Keratinocyte (primary cell): Measurements from ENCODE around the gene ELOF1. TPM values are rescaled to one million over a fixed set of nuclear protein-coding genes. Genes with fewer than 3 reads are reported as not detected.
"Not testable (repeated sequence)": the region's sequence is repeated elsewhere in the genome, so short reads cannot be mapped to it uniquely, and the experiment has no call there.

Experiments
- DNase-seq: peaks from one replicate; pipeline ENCODE4 v3.0.0-alpha.2; 2011; ENCODE audit warnings: low read depth, missing footprints, low spot score
- FAIRE-seq: peaks from 2 replicates; lab custom pipeline; 2011; peaks lifted over from hg19 to GRCh38; lab: Jason Lieb, UNC
- H2AFZ ChIP-seq: 2 replicates; pipeline ENCODE4 v1.6.0; 2012; ENCODE audit warnings: low read length, control low read depth, inconsistent platforms; ENCODE audit not compliant: control insufficient read depth
- H3K27ac ChIP-seq: 2 replicates; pipeline ENCODE4 v1.5.1; 2011; ENCODE audit warnings: low read length; ENCODE audit not compliant: control insufficient read depth, insufficient read depth
- H3K27me3 ChIP-seq: 3 replicates; pipeline ENCODE4 v1.6.0; 2011; ENCODE audit warnings: low read length; ENCODE audit not compliant: control insufficient read depth, insufficient read depth; ENCODE audit errors: extremely low read depth
- H3K36me3 ChIP-seq, 2 experiments: 2 replicates in 1 of 2; 3 replicates in 1 of 2; pipeline ENCODE4 v1.5.1; 2011; ENCODE audit warnings: low read length in 2 of 2, mild to moderate bottlenecking in 1 of 2; ENCODE audit not compliant: control insufficient read depth in 2 of 2, insufficient read depth in 2 of 2; ENCODE audit errors: extremely low read depth in 1 of 2
- H3K4me1 ChIP-seq: 3 replicates; pipeline ENCODE4 v1.5.1; 2011; ENCODE audit warnings: low read length; ENCODE audit not compliant: control insufficient read depth, insufficient read depth; ENCODE audit errors: extremely low read depth
- H3K4me2 ChIP-seq: 3 replicates; pipeline ENCODE4 v1.6.0; 2011; ENCODE audit warnings: low read depth, low read length; ENCODE audit not compliant: control insufficient read depth, insufficient read depth; ENCODE audit errors: extremely low read depth
- H3K4me3 ChIP-seq, 3 experiments: fragments of 200-600 bp in 1 of 3; sonication (generic) in 1 of 3; 2 replicates in 2 of 3; 3 replicates in 1 of 3; pipeline ENCODE4 v1.5.1; 2011 to 2016; ENCODE audit warnings: low read length in 3 of 3, mild to moderate bottlenecking in 3 of 3, control low read depth in 2 of 3, inconsistent platforms in 1 of 3, low read depth in 1 of 3, mixed read lengths in 1 of 3, mixed run types in 1 of 3, moderate library complexity in 1 of 3; ENCODE audit not compliant: control insufficient read depth in 2 of 3, insufficient read depth in 2 of 3; ENCODE audit errors: extremely low read depth in 1 of 3
- H3K79me2 ChIP-seq: 2 replicates; pipeline ENCODE4 v1.6.0; 2012; ENCODE audit warnings: low read length; ENCODE audit not compliant: control insufficient read depth, insufficient read depth
- H3K9ac ChIP-seq: 3 replicates; pipeline ENCODE4 v1.6.0; 2011; ENCODE audit warnings: low read length; ENCODE audit not compliant: control insufficient read depth, insufficient read depth; ENCODE audit errors: extremely low read depth
- H3K9me1 ChIP-seq: 3 replicates; pipeline ENCODE4 v1.6.0; 2011; ENCODE audit warnings: low read length; ENCODE audit not compliant: control insufficient read depth, insufficient read depth; ENCODE audit errors: extremely low read depth
- H3K9me3 ChIP-seq: 2 replicates; pipeline ENCODE4 v1.5.1; 2012; ENCODE audit warnings: low read depth, low read length; ENCODE audit not compliant: control insufficient read depth
- H4K20me1 ChIP-seq: 3 replicates; pipeline ENCODE4 v1.6.0; 2011; ENCODE audit warnings: low read length; ENCODE audit not compliant: control insufficient read depth, insufficient read depth; ENCODE audit errors: extremely low read depth
- EZH2 ChIP-seq: IDR thresholded peaks from one replicate; pipeline ENCODE4 v1.6.1; 2012; ENCODE audit warnings: inconsistent platforms, mild to moderate bottlenecking, low read length, moderate library complexity
- dilution Hi-C: fragments of 300-500 bp; cut with MboI; formaldehyde crosslinking; loops from one replicate; pipeline ENCODE4 v1.7.0; 2020; ENCODE audit warnings: low sequenced_read_pairs; ENCODE audit not compliant: extremely low pct_ligation_motif_present
- polyA plus RNA-seq, 5 experiments: library from polyadenylated mRNA; depleted of rRNA in 3 of 5; stranded (reverse) in 3 of 5; stranded (forward) in 1 of 5; unstranded in 1 of 5; fragments of >200 nt; gene quantifications; 1 replicate in 1 of 5; 2 replicates in 3 of 5; 3 replicates in 1 of 5; pipeline versions ENCODE4 v1.2.1 to v1.2.3, GENCODE V29; 2011 to 2012; ENCODE audit warnings: missing spikeins in 2 of 5, low read depth in 1 of 5, low replicate concordance in 1 of 5
- TF ChIP-seq, protein P1 (sequence below), 3 experiments: IDR thresholded peaks in 1 of 3; conservative IDR thresholded peaks in 1 of 3; optimal IDR thresholded peaks in 1 of 3; 2 replicates in 2 of 3; 3 replicates in 1 of 3; pipeline versions ENCODE3 to v1.5.1; 2011; ENCODE audit warnings: low read length in 3 of 3, mild to moderate bottlenecking in 3 of 3, moderate library complexity in 2 of 3, control low read depth in 1 of 3, inconsistent platforms in 1 of 3; ENCODE audit not compliant: insufficient read depth in 2 of 3; ENCODE audit errors: extremely low read depth in 1 of 3

The ELOF1 gene
- polyA plus RNA-seq, 1 donor (not counting 4 experiments of a cell fraction or from before 2014, with no cell fraction given): 45.3 TPM

GRCh38 chr19:11576227-11576626, 17.2 kb upstream of the ELOF1 start:
- no peak for TF ChIP-seq EZH2
- TF ChIP-seq, protein P1, sequence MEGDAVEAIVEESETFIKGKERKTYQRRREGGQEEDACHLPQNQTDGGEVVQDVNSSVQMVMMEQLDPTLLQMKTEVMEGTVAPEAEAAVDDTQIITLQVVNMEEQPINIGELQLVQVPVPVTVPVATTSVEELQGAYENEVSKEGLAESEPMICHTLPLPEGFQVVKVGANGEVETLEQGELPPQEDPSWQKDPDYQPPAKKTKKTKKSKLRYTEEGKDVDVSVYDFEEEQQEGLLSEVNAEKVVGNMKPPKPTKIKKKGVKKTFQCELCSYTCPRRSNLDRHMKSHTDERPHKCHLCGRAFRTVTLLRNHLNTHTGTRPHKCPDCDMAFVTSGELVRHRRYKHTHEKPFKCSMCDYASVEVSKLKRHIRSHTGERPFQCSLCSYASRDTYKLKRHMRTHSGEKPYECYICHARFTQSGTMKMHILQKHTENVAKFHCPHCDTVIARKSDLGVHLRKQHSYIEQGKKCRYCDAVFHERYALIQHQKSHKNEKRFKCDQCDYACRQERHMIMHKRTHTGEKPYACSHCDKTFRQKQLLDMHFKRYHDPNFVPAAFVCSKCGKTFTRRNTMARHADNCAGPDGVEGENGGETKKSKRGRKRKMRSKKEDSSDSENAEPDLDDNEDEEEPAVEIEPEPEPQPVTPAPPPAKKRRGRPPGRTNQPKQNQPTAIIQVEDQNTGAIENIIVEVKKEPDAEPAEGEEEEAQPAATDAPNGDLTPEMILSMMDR (optimal IDR thresholded peaks at IDR 0.05 in 1 of 3, IDR thresholded peaks at IDR 0.05 in 1 of 3, conservative IDR thresholded peaks at IDR 0.05 in 1 of 3; ENCODE audit: extremely low read depth in 1 of 3, insufficient read depth in 2 of 3, low read length in 3 of 3): no peak
- dilution Hi-C loops: no loop called here
- H3K9ac ChIP-seq: no peak overlapping the region
- H3K27ac ChIP-seq: no peak overlapping the region
- no peak overlapping the region for H3K4me2 ChIP-seq
- H3K36me3 ChIP-seq: no peaks in the 10 kb centered on the region
- DNase-seq (no peak), FAIRE-seq (no peak)
- H3K9me3 ChIP-seq: no peaks in the 10 kb centered on the region
- H4K20me1 ChIP-seq: no peaks in the 10 kb centered on the region
- H3K4me1 ChIP-seq: peaks cover 13% of the 10 kb centered on the region
- no peaks in the 10 kb centered on the region for H3K27me3 ChIP-seq
- H3K4me3 ChIP-seq: no peak overlapping the region
- H3K79me2 ChIP-seq: no peaks in the 10 kb centered on the region
- no peaks in the 10 kb centered on the region for H3K9me1 ChIP-seq
- no peak overlapping the region for H2AFZ ChIP-seq

- Histone ChIP-seq H2AFZ (no peak overlapping the region), H3K79me2 (no peaks in the 10 kb centered on the region), H3K36me3 (no peaks in the 10 kb centered on the region), H3K4me3 (no peak overlapping the region), H3K27ac (no peak overlapping the region), H3K27me3 (no peaks in the 10 kb centered on the region), H4K20me1 (no peaks in the 10 kb centered on the region), H3K9ac (no peak overlapping the region), H3K9me3 (no peaks in the 10 kb centered on the region), H3K9me1 (no peaks in the 10 kb centered on the region), H3K4me1 (peaks cover 13% of the 10 kb centered on the region), H3K4me2 (no peak overlapping the region)
- dilution Hi-C loops: no loop called here
- no peak for FAIRE-seq
- TF ChIP-seq, protein P1 (optimal IDR thresholded peaks at IDR 0.05 in 1 of 3, IDR thresholded peaks at IDR 0.05 in 1 of 3, conservative IDR thresholded peaks at IDR 0.05 in 1 of 3; ENCODE audit: extremely low read depth in 1 of 3, insufficient read depth in 2 of 3, low read length in 3 of 3): no peak
- no peak for DNase-seq
Observed at GRCh38 chr19:11574689-11575088, 15.7 kb upstream of the ELOF1 start.

- H3K9me1 ChIP-seq, DNase-seq, dilution Hi-C loops, H3K9me3 ChIP-seq, H3K4me2 ChIP-seq, H3K36me3 ChIP-seq, H3K27me3 ChIP-seq, H3K9ac ChIP-seq, FAIRE-seq, H3K27ac ChIP-seq, H4K20me1 ChIP-seq, H3K4me3 ChIP-seq, H2AFZ ChIP-seq, H3K79me2 ChIP-seq: not testable (repeated sequence)
- H3K4me1 ChIP-seq: peaks cover 13% of the 10 kb centered on the region
Observed at GRCh38 chr19:11573763-11574162, 14.7 kb upstream of the ELOF1 start.

DNA sequence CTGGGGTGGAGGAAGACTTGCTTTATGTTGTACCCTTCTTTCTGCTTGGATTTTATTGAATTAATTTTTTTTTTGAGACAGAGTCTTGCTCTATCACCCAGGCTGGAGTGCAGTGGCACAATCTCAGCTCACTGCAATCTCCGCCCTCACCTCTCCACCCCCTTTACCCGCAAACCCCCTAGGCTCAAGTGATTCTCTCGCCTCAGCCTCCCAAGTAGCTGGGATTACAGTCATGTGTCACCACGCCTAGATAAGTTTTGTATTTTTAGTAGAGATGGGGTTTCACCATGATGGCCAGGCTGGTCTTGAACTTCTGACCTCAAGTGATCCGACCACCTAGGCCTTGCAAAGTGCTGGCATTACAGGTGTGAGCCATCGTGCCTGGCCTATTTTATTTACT, 14.3 kb upstream of the ELOF1 start:
- H3K27me3 ChIP-seq, H3K4me3 ChIP-seq, DNase-seq, H3K79me2 ChIP-seq, FAIRE-seq, H3K4me1 ChIP-seq, H3K36me3 ChIP-seq, H3K9ac ChIP-seq, H2AFZ ChIP-seq, H4K20me1 ChIP-seq, H3K27ac ChIP-seq, H3K9me1 ChIP-seq, H3K4me2 ChIP-seq, H3K9me3 ChIP-seq, dilution Hi-C loops: not testable (repeated sequence)
